ACC112 (cell line): ENCODE measurements around the gene LHPP.

Source experiments
- H2AFZ ChIP-seq: fragments of 200-600 bp; sonication (generic); one replicate; pipeline ENCODE4 v1.6.0; 2017; ENCODE audit warnings: antibody characterized with exemption, low read length; ENCODE audit not compliant: unreplicated experiment
- H3K27ac ChIP-seq: fragments of 200-600 bp; sonication (generic); 2 replicates; pipeline ENCODE4 v1.5.1; 2014; ENCODE audit warnings: low read depth, mild to moderate bottlenecking, antibody characterized with exemption, low read length, moderate library complexity
- H3K27me3 ChIP-seq: fragments of 200-600 bp; sonication (generic); 2 replicates; pipeline ENCODE4 v1.6.1; 2014; ENCODE audit warnings: mild to moderate bottlenecking, antibody characterized with exemption, low read length, moderate library complexity, mixed read lengths; ENCODE audit not compliant: insufficient read depth
- H3K36me3 ChIP-seq: fragments of 200-600 bp; sonication (generic); 2 replicates; pipeline ENCODE4 v1.6.1; 2016; ENCODE audit warnings: mild to moderate bottlenecking, antibody characterized with exemption, low read length, moderate library complexity, mixed read lengths; ENCODE audit not compliant: insufficient read depth
- H3K4me1 ChIP-seq: fragments of 200-600 bp; sonication (generic); one replicate; pipeline ENCODE4 v1.6.1; 2016; ENCODE audit warnings: low read length, mixed read lengths; ENCODE audit not compliant: insufficient read depth, unreplicated experiment, control insufficient read depth
- H3K4me3 ChIP-seq: fragments of 200-600 bp; sonication (generic); 2 replicates; pipeline ENCODE4 v1.5.1; 2014; ENCODE audit warnings: mild to moderate bottlenecking, low read depth, low read length
- H3K79me2 ChIP-seq: fragments of 200-600 bp; sonication (generic); one replicate; pipeline ENCODE4 v1.6.0; 2016; ENCODE audit warnings: low read length; ENCODE audit not compliant: control insufficient read depth, unreplicated experiment, insufficient read depth

LHPP gene

GRCh38 chr10:124566981-124567835 is 105.6 kb downstream of the LHPP start:
- Histone ChIP-seq H3K27ac (no peak overlapping the region), H3K27me3 (peaks cover 8% of the 10 kb centered on the region; the same call in 1 of the 2 replicates), H3K4me3 (no peak overlapping the region), H2AFZ (no peak overlapping the region), H3K36me3 (no peaks in the 10 kb centered on the region), H3K79me2 (no peaks in the 10 kb centered on the region), H3K4me1 (no peaks in the 10 kb centered on the region)

- Histone ChIP-seq H3K27me3 (peaks cover 8% of the 10 kb centered on the region; the same call in 1 of the 2 replicates), H3K4me1 (no peaks in the 10 kb centered on the region), H3K27ac (no peak overlapping the region), H3K36me3 (no peaks in the 10 kb centered on the region), H3K79me2 (no peaks in the 10 kb centered on the region), H3K4me3 (no peak overlapping the region), H2AFZ (no peak overlapping the region)
These were observed 106.7 kb downstream of the LHPP start for GRCh38 chr10:124568339-124568738.

- H3K4me1 ChIP-seq: no peaks in the 10 kb centered on the region
- no peak overlapping the region for H3K4me3 ChIP-seq
- H2AFZ ChIP-seq: no peak overlapping the region
- no peaks in the 10 kb centered on the region for H3K36me3 ChIP-seq
- H3K27me3 ChIP-seq: peaks cover 8% of the 10 kb centered on the region; the same call in 1 of the 2 replicates
- no peak overlapping the region for H3K27ac ChIP-seq
- no peaks in the 10 kb centered on the region for H3K79me2 ChIP-seq
These were observed 107.4 kb downstream of the LHPP start for GRCh38 chr10:124568848-124569622.

GRCh38 chr10:124569623-124570470 is 108.2 kb downstream of the LHPP start:
- Histone ChIP-seq H3K4me3 (no peak overlapping the region), H3K79me2 (no peaks in the 10 kb centered on the region), H3K27ac (no peak overlapping the region), H3K27me3 (peaks cover 8% of the 10 kb centered on the region; the same call in 1 of the 2 replicates), H2AFZ (no peak overlapping the region), H3K36me3 (no peaks in the 10 kb centered on the region), H3K4me1 (no peaks in the 10 kb centered on the region)

- Histone ChIP-seq H3K4me3 (no peak overlapping the region), H2AFZ (no peak overlapping the region), H3K27ac (no peak overlapping the region), H3K36me3 (no peaks in the 10 kb centered on the region), H3K27me3 (0 out of 2 replicates have a peak, but pooled peaks cover 4% of the 10 kb centered on the region), H3K4me1 (no peaks in the 10 kb centered on the region), H3K79me2 (no peaks in the 10 kb centered on the region)
These were observed 109.0 kb downstream of the LHPP start for GRCh38 chr10:124570646-124571045.

- Histone ChIP-seq H3K79me2 (no peaks in the 10 kb centered on the region), H3K4me3 (no peak overlapping the region), H3K4me1 (no peaks in the 10 kb centered on the region), H2AFZ (no peak overlapping the region), H3K27me3 (peaks cover 8% of the 10 kb centered on the region; the same call in 1 of the 2 replicates), H3K36me3 (no peaks in the 10 kb centered on the region), H3K27ac (no peak overlapping the region)
These were observed 111.1 kb downstream of the LHPP start for GRCh38 chr10:124572751-124573150.

- Histone ChIP-seq H3K27ac (no peak overlapping the region), H3K27me3 (peaks cover 8% of the 10 kb centered on the region; the same call in 1 of the 2 replicates), H3K79me2 (no peaks in the 10 kb centered on the region), H3K36me3 (no peaks in the 10 kb centered on the region), H2AFZ (no peak overlapping the region), H3K4me3 (no peak overlapping the region), H3K4me1 (no peaks in the 10 kb centered on the region)
These were observed 112.3 kb downstream of the LHPP start for GRCh38 chr10:124573726-124574455.

- Histone ChIP-seq H3K36me3 (no peaks in the 10 kb centered on the region), H3K79me2 (no peaks in the 10 kb centered on the region), H3K4me1 (no peaks in the 10 kb centered on the region), H3K27me3 (peaks cover 8% of the 10 kb centered on the region; the same call in 1 of the 2 replicates), H3K4me3 (no peak overlapping the region), H2AFZ (no peak overlapping the region), H3K27ac (no peak overlapping the region)
These were observed 112.9 kb downstream of the LHPP start for GRCh38 chr10:124574456-124575070.

GRCh38 chr10:124575107-124576035 is 113.7 kb downstream of the LHPP start:
- H3K27me3 ChIP-seq: peaks cover 8% of the 10 kb centered on the region; the same call in 1 of the 2 replicates
- no peaks in the 10 kb centered on the region for H3K36me3 ChIP-seq
- no peaks in the 10 kb centered on the region for H3K4me1 ChIP-seq
- H2AFZ ChIP-seq: no peak overlapping the region
- H3K4me3 ChIP-seq: no peak overlapping the region
- H3K79me2 ChIP-seq: no peaks in the 10 kb centered on the region
- no peak overlapping the region for H3K27ac ChIP-seq
